GM12875 (cell line): Measurements from ENCODE around the gene OR6Q1.

Source experiments
- H3K4me3 ChIP-seq: one replicate; pipeline ENCODE4 v1.5.1; 2011; ENCODE audit warnings: low read depth, low read length, control low read depth
- CTCF ChIP-seq: IDR thresholded peaks from 2 replicates; pipeline ENCODE4 v1.5.1; 2011; ENCODE audit warnings: low read depth, mild to moderate bottlenecking, control low read depth, inconsistent platforms, low read length, moderate library complexity, borderline replicate concordance; ENCODE audit not compliant: insufficient read depth

The OR6Q1 gene

DNA sequence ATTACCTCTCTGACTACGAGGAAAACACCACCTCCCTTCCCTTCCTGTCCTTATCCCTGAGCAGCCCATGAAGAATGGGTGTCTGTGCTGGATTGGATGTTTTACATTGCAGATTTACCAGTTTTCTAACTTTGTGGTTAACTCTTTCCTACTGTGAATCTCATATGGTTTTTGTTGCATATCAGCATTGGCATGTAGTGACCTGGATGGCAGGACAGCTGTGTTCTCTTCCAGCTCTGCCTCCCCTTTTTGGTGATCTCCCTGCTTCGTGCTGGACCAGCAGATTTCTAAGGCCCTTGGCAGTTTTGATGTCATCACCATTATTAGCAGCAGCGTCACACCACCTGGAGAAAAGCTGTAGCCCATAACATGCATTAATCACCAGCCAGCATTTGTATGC is 26.7 kb downstream of the OR6Q1 start:
- TF ChIP-seq CTCF, result no peak

GRCh38 chr11:58058276-58059006 is 27.7 kb downstream of the OR6Q1 start:
- TF ChIP-seq CTCF, result no peak

More for the DNA sequence above, 26.7 kb downstream of the OR6Q1 start:
- no peak overlapping the region for H3K4me3 ChIP-seq

GRCh38 chr11:58059007-58059350 is 28.2 kb downstream of the OR6Q1 start:
- TF ChIP-seq CTCF, result no peak
- no peak overlapping the region for H3K4me3 ChIP-seq

More at GRCh38 chr11:58058276-58059006, 27.7 kb downstream of the OR6Q1 start:
- no peak overlapping the region for H3K4me3 ChIP-seq

DNA sequence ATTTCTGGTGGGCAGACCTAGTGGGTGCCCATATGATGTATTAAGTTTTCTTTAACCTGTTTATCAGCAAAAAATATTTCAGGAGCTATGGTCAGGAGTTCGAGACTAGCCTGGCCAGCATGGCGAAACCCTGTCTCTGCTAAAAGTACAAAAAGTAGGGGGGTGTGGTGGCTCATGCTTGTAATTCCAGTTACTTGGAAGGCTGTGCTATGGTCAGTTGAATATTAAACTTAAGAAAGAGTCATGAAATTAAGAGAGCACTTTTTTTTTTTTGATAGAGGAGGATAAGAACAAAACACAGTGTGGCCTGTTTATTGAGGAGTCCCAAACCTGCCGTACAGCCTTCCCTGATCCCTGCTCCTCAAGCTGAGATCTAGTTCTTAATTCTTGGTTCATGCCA is 29.8 kb downstream of the OR6Q1 start:
- no peak for TF ChIP-seq CTCF
- no peak overlapping the region for H3K4me3 ChIP-seq

DNA sequence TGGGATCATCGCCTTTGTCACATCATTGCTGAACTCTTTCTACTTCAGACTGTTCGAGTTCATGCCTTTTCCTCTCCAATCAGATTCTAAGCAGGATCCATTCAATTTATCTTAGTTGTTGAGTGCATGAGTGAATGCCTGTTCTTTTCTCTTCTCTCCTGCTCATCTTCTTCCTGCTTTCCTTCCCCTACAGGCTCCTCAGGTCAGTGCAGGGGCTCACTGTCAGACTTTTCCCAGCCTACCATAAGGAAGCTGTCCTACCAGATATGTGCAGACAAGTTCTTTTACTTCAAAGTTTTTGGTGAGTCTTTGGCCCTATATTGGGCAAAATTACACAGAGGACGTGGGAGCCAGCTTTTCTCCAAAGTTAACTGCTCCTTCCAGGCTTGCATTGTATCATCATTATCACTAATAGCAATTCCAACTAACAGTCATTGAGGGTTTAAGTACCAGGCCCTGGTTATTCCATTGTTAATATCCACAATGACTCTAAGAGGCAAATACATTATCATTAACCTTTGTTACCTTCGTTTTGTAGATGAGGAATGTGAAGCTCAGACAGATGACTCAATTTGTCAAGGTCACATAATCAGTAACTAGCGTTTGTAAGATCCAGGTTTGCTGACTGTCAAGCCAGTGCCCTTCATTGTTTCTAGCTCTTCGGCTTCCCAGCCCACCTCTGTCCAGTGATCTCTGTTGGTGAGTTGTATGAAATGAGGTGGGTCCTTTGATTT is 30.4 kb downstream of the OR6Q1 start:
- H3K4me3 ChIP-seq, result no peak overlapping the region
- no peak for TF ChIP-seq CTCF

GRCh38 chr11:58061813-58062212 is 31.1 kb downstream of the OR6Q1 start:
- no peak for TF ChIP-seq CTCF
- no peak overlapping the region for H3K4me3 ChIP-seq

DNA sequence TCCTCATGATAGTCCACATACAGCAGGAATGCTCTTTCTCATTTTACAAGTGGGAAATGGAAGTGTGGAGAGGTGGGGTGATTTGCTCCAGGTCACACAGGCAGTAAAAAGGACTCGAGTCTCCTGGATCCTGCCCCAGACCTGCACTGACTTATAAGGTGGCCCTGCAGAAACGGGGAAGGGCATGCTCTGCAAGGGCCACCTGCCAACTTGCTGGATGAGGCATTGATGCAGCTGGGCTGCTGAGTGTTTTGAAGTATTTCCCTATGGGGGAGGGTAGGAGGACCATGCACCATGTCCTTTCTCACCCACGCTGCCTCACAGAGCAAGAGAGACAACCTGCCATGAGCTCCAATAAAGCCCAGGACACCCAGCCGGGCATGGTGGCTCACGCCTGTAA is 36.9 kb downstream of the OR6Q1 start:
- no peak for TF ChIP-seq CTCF
- no peak overlapping the region for H3K4me3 ChIP-seq
